ENCODE results near the gene SLC32A1. TPM values are rescaled to one million over a fixed set of nuclear protein-coding genes. Genes with fewer than 3 reads are reported as not detected.

The SLC32A1 gene
- total and polyA plus RNA-seq, 2 of the 13 experiments (the other 11 are each of a cell fraction or from before 2014, with no cell fraction given) = not detected

DNA sequence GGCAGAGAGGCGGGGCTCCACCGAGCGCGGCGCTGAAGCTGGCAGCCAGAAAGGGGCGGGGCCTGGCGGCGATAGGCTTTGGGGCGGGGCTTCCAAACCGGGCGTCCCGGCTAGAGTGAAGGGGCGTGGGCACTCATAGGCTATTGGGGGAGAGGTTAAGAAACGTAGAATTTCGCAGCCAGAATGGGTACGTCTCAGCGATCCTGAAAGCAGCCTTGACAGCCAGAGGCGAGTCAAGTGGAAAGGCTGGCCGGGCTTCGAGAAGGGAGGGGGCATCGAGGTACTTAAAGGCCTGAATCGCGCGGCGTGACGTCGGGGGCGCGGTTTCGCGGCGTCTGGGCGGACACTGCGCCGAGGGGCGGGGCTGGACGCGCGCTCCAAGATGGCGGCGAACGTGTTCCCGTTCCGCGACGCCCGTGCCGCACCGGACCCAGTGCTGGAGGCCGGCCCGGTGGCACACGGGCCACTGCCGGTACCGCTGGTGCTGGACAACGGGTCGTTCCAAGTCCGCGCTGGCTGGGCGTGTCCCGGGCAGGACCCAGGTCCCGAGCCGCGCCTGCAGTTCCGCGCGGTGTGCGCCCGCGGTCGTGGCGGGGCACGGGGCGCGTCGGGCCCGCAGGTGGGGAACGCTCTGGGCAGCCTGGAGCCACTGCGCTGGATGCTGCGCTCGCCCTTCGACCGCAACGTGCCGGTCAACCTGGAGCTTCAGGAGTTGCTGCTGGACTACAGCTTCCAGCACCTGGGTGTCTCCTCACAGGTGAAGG is 24.0 kb downstream of the SLC32A1 start, which contains the start of gene ACTR5 (continued):
- TF ChIP-seq, protein P1, sequence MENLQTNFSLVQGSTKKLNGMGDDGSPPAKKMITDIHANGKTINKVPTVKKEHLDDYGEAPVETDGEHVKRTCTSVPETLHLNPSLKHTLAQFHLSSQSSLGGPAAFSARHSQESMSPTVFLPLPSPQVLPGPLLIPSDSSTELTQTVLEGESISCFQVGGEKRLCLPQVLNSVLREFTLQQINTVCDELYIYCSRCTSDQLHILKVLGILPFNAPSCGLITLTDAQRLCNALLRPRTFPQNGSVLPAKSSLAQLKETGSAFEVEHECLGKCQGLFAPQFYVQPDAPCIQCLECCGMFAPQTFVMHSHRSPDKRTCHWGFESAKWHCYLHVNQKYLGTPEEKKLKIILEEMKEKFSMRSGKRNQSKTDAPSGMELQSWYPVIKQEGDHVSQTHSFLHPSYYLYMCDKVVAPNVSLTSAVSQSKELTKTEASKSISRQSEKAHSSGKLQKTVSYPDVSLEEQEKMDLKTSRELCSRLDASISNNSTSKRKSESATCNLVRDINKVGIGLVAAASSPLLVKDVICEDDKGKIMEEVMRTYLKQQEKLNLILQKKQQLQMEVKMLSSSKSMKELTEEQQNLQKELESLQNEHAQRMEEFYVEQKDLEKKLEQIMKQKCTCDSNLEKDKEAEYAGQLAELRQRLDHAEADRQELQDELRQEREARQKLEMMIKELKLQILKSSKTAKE (CRISPR knock-in tag; IDR thresholded peaks at IDR 0.05; ENCODE audit: borderline replicate concordance) = no peak; the same call in 1 of the 2 replicates
- TF ChIP-seq, protein P2, sequence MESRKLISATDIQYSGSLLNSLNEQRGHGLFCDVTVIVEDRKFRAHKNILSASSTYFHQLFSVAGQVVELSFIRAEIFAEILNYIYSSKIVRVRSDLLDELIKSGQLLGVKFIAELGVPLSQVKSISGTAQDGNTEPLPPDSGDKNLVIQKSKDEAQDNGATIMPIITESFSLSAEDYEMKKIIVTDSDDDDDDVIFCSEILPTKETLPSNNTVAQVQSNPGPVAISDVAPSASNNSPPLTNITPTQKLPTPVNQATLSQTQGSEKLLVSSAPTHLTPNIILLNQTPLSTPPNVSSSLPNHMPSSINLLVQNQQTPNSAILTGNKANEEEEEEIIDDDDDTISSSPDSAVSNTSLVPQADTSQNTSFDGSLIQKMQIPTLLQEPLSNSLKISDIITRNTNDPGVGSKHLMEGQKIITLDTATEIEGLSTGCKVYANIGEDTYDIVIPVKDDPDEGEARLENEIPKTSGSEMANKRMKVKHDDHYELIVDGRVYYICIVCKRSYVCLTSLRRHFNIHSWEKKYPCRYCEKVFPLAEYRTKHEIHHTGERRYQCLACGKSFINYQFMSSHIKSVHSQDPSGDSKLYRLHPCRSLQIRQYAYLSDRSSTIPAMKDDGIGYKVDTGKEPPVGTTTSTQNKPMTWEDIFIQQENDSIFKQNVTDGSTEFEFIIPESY (CRISPR knock-in tag; IDR thresholded peaks at IDR 0.05) = 0 out of 2 replicates have a peak, but pooled peaks have one; percentile 41
- TF ChIP-seq ZKSCAN5 (CRISPR knock-in tag; IDR thresholded peaks at IDR 0.05) (no peak), ZFY (CRISPR knock-in tag; IDR thresholded peaks at IDR 0.05) (peak; percentile 96), ZNF337 (CRISPR knock-in tag; IDR thresholded peaks at IDR 0.05; ENCODE audit: borderline replicate concordance, low read depth) (peak; percentile 57; the same call in 1 of the 2 replicates), RCOR2 (CRISPR knock-in tag; IDR thresholded peaks at IDR 0.05) (no peak), NRL (CRISPR knock-in tag; IDR thresholded peaks at IDR 0.05; ENCODE audit: borderline replicate concordance) (peak; percentile 93; the same call in 1 of the 2 replicates), FOXM1 (CRISPR knock-in tag; IDR thresholded peaks at IDR 0.05) (peak; percentile 88; the same call in 1 of the 2 replicates), ZNF572 (CRISPR knock-in tag; IDR thresholded peaks at IDR 0.05) (0 out of 2 replicates have a peak, but pooled peaks have one; percentile 66), NFE2L2 (IDR thresholded peaks at IDR 0.05; ENCODE audit: low read length) (no peak), NFYB (CRISPR knock-in tag; IDR thresholded peaks at IDR 0.05) (peak; percentile 42; the same call in 1 of the 2 replicates), PHF20 (CRISPR knock-in tag; IDR thresholded peaks at IDR 0.05) (peak; percentile 86), ZNF598 (CRISPR knock-in tag; IDR thresholded peaks at IDR 0.05; ENCODE audit: borderline replicate concordance) (peak; percentile 96), ZNF773 (CRISPR knock-in tag; IDR thresholded peaks at IDR 0.05; ENCODE audit: borderline replicate concordance) (peak; percentile 95; the same call in 1 of the 2 replicates), FOSL1 (CRISPR knock-in tag; IDR thresholded peaks at IDR 0.05; ENCODE audit: borderline replicate concordance) (no peak; the same call in 1 of the 2 replicates), ZMYM4 (CRISPR knock-in tag; IDR thresholded peaks at IDR 0.05) (peak; percentile 84)
- TF ChIP-seq, protein P3, sequence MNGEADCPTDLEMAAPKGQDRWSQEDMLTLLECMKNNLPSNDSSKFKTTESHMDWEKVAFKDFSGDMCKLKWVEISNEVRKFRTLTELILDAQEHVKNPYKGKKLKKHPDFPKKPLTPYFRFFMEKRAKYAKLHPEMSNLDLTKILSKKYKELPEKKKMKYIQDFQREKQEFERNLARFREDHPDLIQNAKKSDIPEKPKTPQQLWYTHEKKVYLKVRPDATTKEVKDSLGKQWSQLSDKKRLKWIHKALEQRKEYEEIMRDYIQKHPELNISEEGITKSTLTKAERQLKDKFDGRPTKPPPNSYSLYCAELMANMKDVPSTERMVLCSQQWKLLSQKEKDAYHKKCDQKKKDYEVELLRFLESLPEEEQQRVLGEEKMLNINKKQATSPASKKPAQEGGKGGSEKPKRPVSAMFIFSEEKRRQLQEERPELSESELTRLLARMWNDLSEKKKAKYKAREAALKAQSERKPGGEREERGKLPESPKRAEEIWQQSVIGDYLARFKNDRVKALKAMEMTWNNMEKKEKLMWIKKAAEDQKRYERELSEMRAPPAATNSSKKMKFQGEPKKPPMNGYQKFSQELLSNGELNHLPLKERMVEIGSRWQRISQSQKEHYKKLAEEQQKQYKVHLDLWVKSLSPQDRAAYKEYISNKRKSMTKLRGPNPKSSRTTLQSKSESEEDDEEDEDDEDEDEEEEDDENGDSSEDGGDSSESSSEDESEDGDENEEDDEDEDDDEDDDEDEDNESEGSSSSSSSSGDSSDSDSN (CRISPR knock-in tag; IDR thresholded peaks at IDR 0.05) = peak; percentile 98
- TF ChIP-seq, protein P4, sequence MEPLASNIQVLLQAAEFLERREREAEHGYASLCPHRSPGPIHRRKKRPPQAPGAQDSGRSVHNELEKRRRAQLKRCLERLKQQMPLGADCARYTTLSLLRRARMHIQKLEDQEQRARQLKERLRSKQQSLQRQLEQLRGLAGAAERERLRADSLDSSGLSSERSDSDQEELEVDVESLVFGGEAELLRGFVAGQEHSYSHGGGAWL (CRISPR knock-in tag; IDR thresholded peaks at IDR 0.05) = peak; percentile 98
- TF ChIP-seq, protein P5, sequence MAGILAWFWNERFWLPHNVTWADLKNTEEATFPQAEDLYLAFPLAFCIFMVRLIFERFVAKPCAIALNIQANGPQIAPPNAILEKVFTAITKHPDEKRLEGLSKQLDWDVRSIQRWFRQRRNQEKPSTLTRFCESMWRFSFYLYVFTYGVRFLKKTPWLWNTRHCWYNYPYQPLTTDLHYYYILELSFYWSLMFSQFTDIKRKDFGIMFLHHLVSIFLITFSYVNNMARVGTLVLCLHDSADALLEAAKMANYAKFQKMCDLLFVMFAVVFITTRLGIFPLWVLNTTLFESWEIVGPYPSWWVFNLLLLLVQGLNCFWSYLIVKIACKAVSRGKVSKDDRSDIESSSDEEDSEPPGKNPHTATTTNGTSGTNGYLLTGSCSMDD (CRISPR knock-in tag; IDR thresholded peaks at IDR 0.05) = peak; percentile 87
- TF ChIP-seq, protein P6, sequence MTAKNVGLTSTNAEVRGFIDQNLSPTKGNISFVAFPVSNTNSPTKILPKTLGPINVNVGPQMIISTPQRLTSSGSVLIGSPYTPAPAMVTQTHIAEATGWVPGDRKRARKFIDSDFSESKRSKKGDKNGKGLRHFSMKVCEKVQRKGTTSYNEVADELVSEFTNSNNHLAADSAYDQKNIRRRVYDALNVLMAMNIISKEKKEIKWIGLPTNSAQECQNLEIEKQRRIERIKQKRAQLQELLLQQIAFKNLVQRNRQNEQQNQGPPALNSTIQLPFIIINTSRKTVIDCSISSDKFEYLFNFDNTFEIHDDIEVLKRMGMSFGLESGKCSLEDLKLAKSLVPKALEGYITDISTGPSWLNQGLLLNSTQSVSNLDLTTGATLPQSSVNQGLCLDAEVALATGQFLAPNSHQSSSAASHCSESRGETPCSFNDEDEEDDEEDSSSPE (CRISPR knock-in tag; IDR thresholded peaks at IDR 0.05) = peak; percentile 88
